Neuronal stem cell (in vitro differentiated cells): ENCODE measurements around the gene APBB2.

Experiments
- DNase-seq: peaks from one replicate; pipeline ENCODE4 v3.0.0-alpha.2; 2013; ENCODE audit warnings: low spot score
- H2AFZ ChIP-seq: one replicate; pipeline ENCODE4 v1.6.1; 2013; ENCODE audit warnings: mild to moderate bottlenecking, low read length, inconsistent platforms
- H2AK5ac ChIP-seq: 2 replicates; pipeline ENCODE4 v1.6.1; 2013; ENCODE audit warnings: low read depth, mild to moderate bottlenecking, inconsistent platforms, low read length, moderate library complexity, mixed read lengths
- H2BK120ac ChIP-seq: 2 replicates; pipeline ENCODE4 v1.6.1; 2013; ENCODE audit warnings: low read depth, mild to moderate bottlenecking, inconsistent platforms, low read length, moderate library complexity, mixed read lengths
- H2BK12ac ChIP-seq: one replicate; pipeline ENCODE4 v1.6.1; 2013; ENCODE audit warnings: low read length, inconsistent platforms
- H2BK15ac ChIP-seq: 2 replicates; pipeline ENCODE4 v1.6.1; 2013; ENCODE audit warnings: mild to moderate bottlenecking, low read length, inconsistent platforms, mixed read lengths
- H2BK5ac ChIP-seq: one replicate; pipeline ENCODE4 v1.6.1; 2013; ENCODE audit warnings: inconsistent platforms, mild to moderate bottlenecking, low read length, moderate library complexity
- H3K14ac ChIP-seq: one replicate; pipeline ENCODE4 v1.6.1; 2013; ENCODE audit warnings: low read length, inconsistent platforms
- H3K18ac ChIP-seq: 2 replicates; pipeline ENCODE4 v1.6.1; 2013; ENCODE audit warnings: low read length, inconsistent platforms
- H3K23ac ChIP-seq: 2 replicates; pipeline ENCODE4 v1.6.1; 2013; ENCODE audit warnings: low read depth, mild to moderate bottlenecking, mixed read lengths, low read length, inconsistent platforms; ENCODE audit not compliant: poor library complexity
- H3K27ac ChIP-seq: replicated peaks from 3 replicates; pipeline ENCODE4 v1.5.1; 2013; ENCODE audit warnings: low read length, inconsistent platforms
- H3K27me3 ChIP-seq, 3 experiments: 2 replicates each; pipeline ENCODE4 v1.6.1; 2013; ENCODE audit warnings: low read length in 3 of 3, mild to moderate bottlenecking in 2 of 3, inconsistent platforms in 1 of 3, low read depth in 1 of 3, mixed read lengths in 1 of 3, moderate library complexity in 1 of 3; ENCODE audit not compliant: control insufficient read depth in 3 of 3, insufficient read depth in 3 of 3
- H3K36me3 ChIP-seq, 2 donors: replicated peaks in 1 of 2; 2 replicates each; pipeline ENCODE4 v1.6.1; 2013; ENCODE audit warnings: low read length in 2 of 2; ENCODE audit not compliant: control insufficient read depth in 2 of 2, insufficient read depth in 2 of 2
- H3K4ac ChIP-seq: 2 replicates; pipeline ENCODE4 v1.6.1; 2013; ENCODE audit warnings: inconsistent platforms, mild to moderate bottlenecking, low read length, moderate library complexity
- H3K4me1 ChIP-seq, 2 donors: 1 replicate in 1 of 2; 2 replicates in 1 of 2; pipeline ENCODE4 v1.6.1; 2013; ENCODE audit warnings: low read length in 2 of 2, low read depth in 1 of 2; ENCODE audit not compliant: control insufficient read depth in 2 of 2, insufficient read depth in 1 of 2
- H3K4me2 ChIP-seq: one replicate; pipeline ENCODE4 v1.6.1; 2013; ENCODE audit warnings: mild to moderate bottlenecking, low read length, inconsistent platforms; ENCODE audit not compliant: insufficient read depth, poor library complexity, severe bottlenecking
- H3K4me3 ChIP-seq, 2 donors: 2 replicates each; pipeline ENCODE4 v1.5.1; 2013; ENCODE audit warnings: low read length in 2 of 2, mild to moderate bottlenecking in 2 of 2, inconsistent platforms in 1 of 2, moderate library complexity in 1 of 2
- H3K79me1 ChIP-seq: one replicate; pipeline ENCODE4 v1.6.1; 2013; ENCODE audit warnings: low read depth, mild to moderate bottlenecking, inconsistent platforms, low read length, moderate library complexity
- H3K9ac ChIP-seq: one replicate; pipeline ENCODE4 v1.6.1; 2013; ENCODE audit warnings: mild to moderate bottlenecking, low read depth, low read length, inconsistent platforms; ENCODE audit not compliant: poor library complexity
- H3K9me3 ChIP-seq, 2 donors: replicated peaks in 1 of 2; 2 replicates each; pipeline versions ENCODE3 to v1.6.1; 2013; ENCODE audit warnings: low read length in 2 of 2, mild to moderate bottlenecking in 2 of 2, inconsistent platforms in 1 of 2, low read depth in 1 of 2, mixed read lengths in 1 of 2, moderate library complexity in 1 of 2; ENCODE audit not compliant: control insufficient read depth in 2 of 2, insufficient read depth in 1 of 2
- H4K8ac ChIP-seq: one replicate; pipeline ENCODE4 v1.6.1; 2013; ENCODE audit warnings: low read depth, mild to moderate bottlenecking, inconsistent platforms, low read length, moderate library complexity
- H4K91ac ChIP-seq: one replicate; pipeline ENCODE4 v1.6.1; 2013; ENCODE audit warnings: low read length, low read depth, mild to moderate bottlenecking, inconsistent platforms; ENCODE audit not compliant: poor library complexity
- WGBS, 2 donors: extraction: QIAGEN DNeasy Blood & Tissue Kit; methylation state at CpG; one replicate each; pipeline ENCODE4 v1.1.7; 2013; ENCODE audit warnings: missing lambda C conversion rate in 2 of 2, mixed read lengths in 1 of 2; ENCODE audit not compliant: insufficient read length in 2 of 2, insufficient replicate concordance in 1 of 2; ENCODE audit errors: extremely low coverage in 2 of 2; 5-methylcytosine and 5-hydroxymethylcytosine counted together

Gene APBB2

DNA sequence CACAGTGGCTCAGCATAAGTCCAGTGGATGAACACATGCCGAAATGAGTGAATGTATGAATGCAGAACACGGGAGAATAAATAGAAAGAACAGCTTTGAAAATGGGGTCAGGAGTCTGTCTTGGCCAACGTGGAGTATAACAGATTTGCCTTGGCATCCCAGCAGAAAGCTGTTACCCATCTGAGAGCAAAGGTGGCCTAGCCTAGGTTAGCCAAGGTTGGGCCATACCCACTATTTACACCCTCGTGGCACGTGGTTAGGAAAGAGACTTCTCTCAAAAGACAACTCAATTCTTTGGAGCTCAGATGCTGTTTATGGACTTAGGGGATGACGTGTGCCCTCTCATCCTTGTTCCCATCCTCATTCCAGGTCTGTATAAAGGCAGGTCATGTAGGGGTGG lies 337.3 kb downstream of the APBB2 start:
- Histone ChIP-seq H3K14ac (no peak overlapping the region), H2BK5ac (no peak overlapping the region), H3K4me3 (no peak overlapping the region), H2AFZ (no peak overlapping the region), H3K23ac (no peak overlapping the region), H3K36me3 (no peaks in the 10 kb centered on the region), H3K4ac (no peak overlapping the region), H3K79me1 (no peaks in the 10 kb centered on the region), H3K4me1 (peaks cover 6 to 8% of the 10 kb centered on the region in 2 donors), H2AK5ac (no peak overlapping the region), H2BK120ac (no peak overlapping the region), H2BK15ac (no peak overlapping the region), H3K27me3 (peaks cover 0 to 3% (median 0%) of the 10 kb centered on the region in 3 experiments), H3K27ac (no peak overlapping the region), H3K18ac (no peak overlapping the region), H3K4me2 (no peak overlapping the region), H3K9me3 (no peaks in the 10 kb centered on the region), H3K9ac (no peak overlapping the region), H2BK12ac (no peak overlapping the region), H4K91ac (no peak overlapping the region), H4K8ac (no peak overlapping the region)
- no CpG with 5 or more reads among the region's 6 CpGs for WGBS, 2 donors
- DNase-seq, result no peak

DNA sequence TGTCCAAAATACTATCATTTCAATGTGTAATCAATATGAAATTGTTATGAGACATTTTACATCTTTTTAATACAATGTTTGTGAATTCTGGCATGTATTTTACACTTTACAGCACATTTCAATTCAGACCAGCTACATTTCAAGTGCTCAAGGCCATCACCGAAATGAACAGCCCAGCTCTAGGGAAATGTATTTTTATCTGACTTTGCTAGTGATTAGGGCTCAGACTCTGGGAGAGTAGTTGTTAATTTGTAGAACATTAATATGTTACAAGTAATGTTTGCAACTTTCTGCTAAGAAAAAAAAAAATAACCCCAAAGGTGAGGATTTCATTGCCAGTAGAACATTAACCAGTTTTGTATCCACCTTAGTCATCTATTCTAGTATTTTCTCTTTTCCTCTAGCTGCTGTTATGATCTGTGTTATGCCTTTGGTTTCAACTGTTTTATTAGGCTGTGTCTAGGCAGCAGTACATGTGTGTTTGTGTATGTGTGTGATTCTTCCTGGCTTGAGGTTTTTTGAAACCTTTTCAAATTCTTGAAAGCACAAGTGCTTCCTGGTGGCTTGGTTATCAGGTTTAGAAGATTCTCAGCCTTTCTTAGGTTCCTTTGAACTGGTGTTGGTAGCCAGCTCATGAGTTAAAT lies 338.7 kb downstream of the APBB2 start:
- Histone ChIP-seq H3K27ac (no peak overlapping the region), H3K36me3 (no peaks in the 10 kb centered on the region)

DNA sequence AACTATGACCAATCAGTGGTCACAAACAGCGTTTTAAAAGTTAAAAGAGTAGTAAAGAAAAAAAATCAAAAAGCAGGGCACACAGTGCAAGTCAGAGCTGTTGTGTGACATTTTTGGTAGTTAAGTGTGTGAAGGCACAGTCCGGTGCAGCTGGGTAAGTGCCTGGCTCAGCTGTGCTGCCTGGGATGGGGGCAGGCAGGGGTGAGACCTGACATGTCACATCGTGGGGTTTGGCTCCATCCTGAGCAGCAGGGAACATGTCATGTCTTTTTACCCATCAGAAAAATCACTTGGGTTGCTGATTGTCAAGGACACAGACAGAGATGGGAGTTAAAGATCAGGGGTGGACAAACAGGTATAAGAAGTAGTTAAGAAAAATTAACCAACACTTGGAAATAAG lies 339.4 kb downstream of the APBB2 start:
- no peak overlapping the region for H2BK15ac ChIP-seq
- H3K4me2 ChIP-seq, result no peak overlapping the region
- no peaks in the 10 kb centered on the region for H3K36me3 ChIP-seq
- H2AK5ac ChIP-seq, result no peak overlapping the region
- no peak overlapping the region for H2BK12ac ChIP-seq
- no peak overlapping the region for H4K8ac ChIP-seq
- H3K4ac ChIP-seq, result no peak overlapping the region
- no peak overlapping the region for H2BK120ac ChIP-seq
- H3K27me3 ChIP-seq, result no peaks in the 10 kb centered on the region
- no peaks in the 10 kb centered on the region for H3K79me1 ChIP-seq
- no peak for DNase-seq
- WGBS, 2 donors, result no CpG with 5 or more reads among the region's 3 CpGs
- H4K91ac ChIP-seq, result no peak overlapping the region
- no peak overlapping the region for H3K4me3 ChIP-seq
- H3K18ac ChIP-seq, result peak overlapping the region; percentile 5
- H3K9me3 ChIP-seq, result no peaks in the 10 kb centered on the region
- no peak overlapping the region for H3K23ac ChIP-seq
- no peak overlapping the region for H3K27ac ChIP-seq
- H3K4me1 ChIP-seq, result peaks cover 5 to 8% of the 10 kb centered on the region in 2 donors
- H3K9ac ChIP-seq, result no peak overlapping the region
- H2BK5ac ChIP-seq, result no peak overlapping the region
- no peak overlapping the region for H2AFZ ChIP-seq
- H3K14ac ChIP-seq, result no peak overlapping the region

More for the DNA sequence above, 338.7 kb downstream of the APBB2 start:
- Histone ChIP-seq H3K18ac (no peak overlapping the region), H3K9ac (no peak overlapping the region), H3K9me3 (no peaks in the 10 kb centered on the region), H2BK120ac (no peak overlapping the region), H3K79me1 (no peaks in the 10 kb centered on the region), H3K4me1 (peaks cover 5 to 8% of the 10 kb centered on the region in 2 donors), H4K8ac (no peak overlapping the region), H3K4me3 (no peak overlapping the region), H2AFZ (no peak overlapping the region), H2BK12ac (no peak overlapping the region), H2BK15ac (no peak overlapping the region), H3K27me3 (peaks cover 0 to 3% (median 0%) of the 10 kb centered on the region in 3 experiments), H4K91ac (no peak overlapping the region), H3K14ac (no peak overlapping the region), H3K4me2 (no peak overlapping the region), H3K4ac (no peak overlapping the region), H2AK5ac (no peak overlapping the region), H3K23ac (no peak overlapping the region), H2BK5ac (no peak overlapping the region)
- no CpG with 5 or more reads among the region's 1 CpG for WGBS, 2 donors
- DNase-seq, result no peak

DNA sequence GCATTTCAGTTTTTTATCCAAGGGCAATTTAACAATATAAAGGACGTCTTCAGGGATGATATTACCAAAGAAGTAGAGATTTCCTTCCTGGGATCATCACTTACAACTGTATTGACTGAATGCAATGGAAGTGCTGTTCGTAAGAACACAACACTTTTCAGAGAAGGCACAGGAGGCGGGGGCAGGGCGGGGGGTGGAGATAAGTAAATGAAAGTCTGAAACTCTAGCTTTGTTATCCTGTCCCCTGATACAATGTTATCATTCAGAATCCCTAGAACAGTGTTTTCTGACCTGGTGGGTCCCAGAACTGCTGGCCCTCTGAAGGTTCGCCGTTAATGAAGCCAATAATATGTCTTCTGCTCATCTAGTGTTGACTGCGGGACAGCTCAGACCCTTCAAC lies 340.0 kb downstream of the APBB2 start:
- no peak overlapping the region for H3K14ac ChIP-seq
- H3K18ac ChIP-seq, result no peak overlapping the region
- no peak overlapping the region for H3K4me2 ChIP-seq
- no peaks in the 10 kb centered on the region for H3K27me3 ChIP-seq
- peak overlapping the region; percentile 32 for H2AFZ ChIP-seq
- H2BK5ac ChIP-seq, result no peak overlapping the region
- no peak overlapping the region for H3K23ac ChIP-seq
- no peak overlapping the region for H3K4me3 ChIP-seq
- no CpG with 5 or more reads among the region's 7 CpGs for WGBS, 2 donors
- no peak overlapping the region for H4K91ac ChIP-seq
- no peaks in the 10 kb centered on the region for H3K9me3 ChIP-seq
- no peaks in the 10 kb centered on the region for H3K36me3 ChIP-seq
- no peak overlapping the region for H2BK12ac ChIP-seq
- no peak for DNase-seq
- no peak overlapping the region for H3K27ac ChIP-seq
- H2BK15ac ChIP-seq, result no peak overlapping the region
- peaks cover 5 to 8% of the 10 kb centered on the region in 2 donors for H3K4me1 ChIP-seq
- no peak overlapping the region for H4K8ac ChIP-seq
- no peak overlapping the region for H2AK5ac ChIP-seq
- no peak overlapping the region for H3K9ac ChIP-seq
- H3K4ac ChIP-seq, result no peak overlapping the region
- H2BK120ac ChIP-seq, result no peak overlapping the region
- H3K79me1 ChIP-seq, result no peaks in the 10 kb centered on the region
